WTC11 (cell line): Measurements from ENCODE around the gene FOXP4. TPM values are rescaled to one million over a fixed set of nuclear protein-coding genes. Genes with fewer than 3 reads are reported as not detected.
A peak's percentile ranks its signal among the peaks of the same experiment; 100 is the strongest.

Experiments used
- ATAC-seq: fragments of 200-7000 bp; cut with Tn5 transposase; 2 replicates; pipeline ENCODE4 v1.10.0; 2021; ENCODE audit warnings: mild to moderate bottlenecking, moderate library complexity
- CTCF ChIA-PET: fragments of 300-600 bp; sonication (Branson Sonifier 250); formaldehyde crosslinking; loops from one replicate; lab custom pipeline; 2021; ENCODE audit warnings: antibody characterized with exemption; lab: Charles Lee
- POLR2A ChIA-PET: fragments of 350-600 bp; sonication (Branson Sonifier 250); formaldehyde crosslinking; loops from one replicate; lab custom pipeline; 2021; ENCODE audit warnings: antibody characterized with exemption; lab: Charles Lee
- DNase-seq: peaks from one replicate; pipeline ENCODE4 v3.0.0; 2021; ENCODE audit warnings: low spot score
- H3K27ac Mint-ChIP-seq: 2 replicates; pipeline ENCODE4 v1.8.0; 2021; ENCODE audit warnings: mixed read lengths
- H3K27me3 Mint-ChIP-seq: 2 replicates; pipeline ENCODE4 v1.8.0; 2021; ENCODE audit warnings: low read depth, mild to moderate bottlenecking, moderate library complexity, mixed read lengths
- H3K36me3 Mint-ChIP-seq: 2 replicates; pipeline ENCODE4 v1.8.0; 2021; ENCODE audit warnings: mixed read lengths
- H3K4me1 Mint-ChIP-seq: 2 replicates; pipeline ENCODE4 v1.8.0; 2022; ENCODE audit warnings: mixed read lengths
- H3K4me3 Mint-ChIP-seq: 2 replicates; pipeline ENCODE4 v1.8.0; 2021; ENCODE audit warnings: mild to moderate bottlenecking, moderate library complexity, mixed read lengths
- H3K9me3 Mint-ChIP-seq: 2 replicates; pipeline ENCODE4 v1.8.0; 2021; ENCODE audit warnings: mixed read lengths
- CREB1 ChIP-seq: sonication (generic); formaldehyde crosslinking; IDR thresholded peaks from 2 replicates; pipeline ENCODE4 v1.8.0; 2023; ENCODE audit warnings: mild to moderate bottlenecking, missing genetic modification reagents
- EMX1 ChIP-seq: fragments of 250-450 bp; sonication (Bioruptor Pico); IDR thresholded peaks from 2 replicates; pipeline ENCODE4 v1.8.0; 2021; ENCODE audit warnings: mild to moderate bottlenecking
- GABPB1 ChIP-seq: sonication (generic); formaldehyde crosslinking; IDR thresholded peaks from 2 replicates; pipeline ENCODE4 v1.8.1; 2023; ENCODE audit warnings: mild to moderate bottlenecking, missing genetic modification reagents
- JAZF1 ChIP-seq: fragments of 250-450 bp; sonication (Bioruptor Pico); IDR thresholded peaks from 2 replicates; pipeline ENCODE4 v1.9.0; 2021; ENCODE audit warnings: moderate library complexity, mild to moderate bottlenecking, inconsistent platforms
- KAT7 ChIP-seq: sonication (generic); formaldehyde crosslinking; IDR thresholded peaks from 2 replicates; pipeline ENCODE4 v1.8.1; 2023; ENCODE audit warnings: missing genetic modification reagents, mild to moderate bottlenecking, borderline replicate concordance
- MXD4 ChIP-seq: fragments of 250-450 bp; sonication (Bioruptor Pico); IDR thresholded peaks from 2 replicates; pipeline ENCODE4 v1.8.0; 2021; ENCODE audit warnings: mild to moderate bottlenecking, moderate library complexity, borderline replicate concordance
- NR3C1 ChIP-seq: sonication (generic); formaldehyde crosslinking; conservative IDR thresholded peaks from 2 replicates; pipeline ENCODE4 v1.8.1; 2023; ENCODE audit warnings: low read depth, mild to moderate bottlenecking, missing genetic modification reagents
- SMAD3 ChIP-seq: sonication (generic); formaldehyde crosslinking; IDR thresholded peaks from 2 replicates; pipeline ENCODE4 v1.8.0; 2022; ENCODE audit warnings: missing genetic modification reagents, mild to moderate bottlenecking, borderline replicate concordance
- TP53 ChIP-seq: sonication (generic); formaldehyde crosslinking; IDR thresholded peaks from 2 replicates; pipeline ENCODE4 v1.8.1; 2023; ENCODE audit warnings: mild to moderate bottlenecking, missing genetic modification reagents
- ZNF138 ChIP-seq: sonication (generic); formaldehyde crosslinking; conservative IDR thresholded peaks from 2 replicates; pipeline ENCODE4 v1.8.1; 2022; ENCODE audit warnings: mild to moderate bottlenecking, moderate library complexity, missing genetic modification reagents
- ZNF219 ChIP-seq: sonication (generic); formaldehyde crosslinking; IDR thresholded peaks from 2 replicates; pipeline ENCODE4 v1.8.0; 2023; ENCODE audit warnings: missing genetic modification reagents, mild to moderate bottlenecking, borderline replicate concordance
- ZNF232 ChIP-seq: sonication (generic); formaldehyde crosslinking; IDR thresholded peaks from 2 replicates; pipeline ENCODE4 v1.8.0; 2022; ENCODE audit warnings: mild to moderate bottlenecking, missing genetic modification reagents
- ZNF263 ChIP-seq: sonication (generic); formaldehyde crosslinking; IDR thresholded peaks from 2 replicates; pipeline ENCODE4 v1.8.1; 2022; ENCODE audit warnings: low read depth, mild to moderate bottlenecking, moderate library complexity, missing genetic modification reagents
- ZNF671 ChIP-seq: fragments of 250-450 bp; sonication (Bioruptor Pico); IDR thresholded peaks from 2 replicates; pipeline ENCODE4 v1.8.0; 2021; ENCODE audit warnings: mild to moderate bottlenecking
- total RNA-seq: library from RNA; stranded (reverse); gene quantifications from 3 replicates; pipeline ENCODE4 v1.2.3, GENCODE V29; 2021
- TF ChIP-seq, protein P1 (sequence below): fragments of 250-450 bp; sonication (Bioruptor Pico); IDR thresholded peaks from 2 replicates; pipeline ENCODE4 v1.9.0; 2021; ENCODE audit warnings: mild to moderate bottlenecking
- TF ChIP-seq, protein P2 (sequence below): sonication (generic); formaldehyde crosslinking; IDR thresholded peaks from 2 replicates; pipeline ENCODE4 v1.8.0; 2023; ENCODE audit warnings: missing genetic modification reagents
- TF ChIP-seq, protein P3 (sequence below): sonication (generic); formaldehyde crosslinking; IDR thresholded peaks from 2 replicates; pipeline ENCODE4 v1.8.1; 2022; ENCODE audit warnings: mild to moderate bottlenecking, missing genetic modification reagents, moderate library complexity, borderline replicate concordance
- TF ChIP-seq, protein P4 (sequence below): fragments of 250-450 bp; sonication (Bioruptor Pico); IDR thresholded peaks from 2 replicates; pipeline ENCODE4 v1.9.0; 2021; ENCODE audit warnings: moderate library complexity, mild to moderate bottlenecking, inconsistent platforms, borderline replicate concordance
- TF ChIP-seq, protein P5 (sequence below): sonication (generic); formaldehyde crosslinking; IDR thresholded peaks from 2 replicates; pipeline ENCODE4 v1.8.1; 2023; ENCODE audit warnings: mild to moderate bottlenecking, missing genetic modification reagents, moderate library complexity
- TF ChIP-seq, protein P6 (sequence below): sonication (generic); formaldehyde crosslinking; IDR thresholded peaks from 2 replicates; pipeline ENCODE4 v1.8.1; 2023; ENCODE audit warnings: mild to moderate bottlenecking, missing genetic modification reagents
- TF ChIP-seq, protein P7 (sequence below): fragments of 250-450 bp; sonication (Bioruptor Pico); IDR thresholded peaks from 2 replicates; pipeline ENCODE4 v2.1.2; 2022; ENCODE audit warnings: mild to moderate bottlenecking, moderate library complexity

Gene FOXP4
- total RNA-seq, 1 experiment from 2014 or later = 36.6 TPM

DNA sequence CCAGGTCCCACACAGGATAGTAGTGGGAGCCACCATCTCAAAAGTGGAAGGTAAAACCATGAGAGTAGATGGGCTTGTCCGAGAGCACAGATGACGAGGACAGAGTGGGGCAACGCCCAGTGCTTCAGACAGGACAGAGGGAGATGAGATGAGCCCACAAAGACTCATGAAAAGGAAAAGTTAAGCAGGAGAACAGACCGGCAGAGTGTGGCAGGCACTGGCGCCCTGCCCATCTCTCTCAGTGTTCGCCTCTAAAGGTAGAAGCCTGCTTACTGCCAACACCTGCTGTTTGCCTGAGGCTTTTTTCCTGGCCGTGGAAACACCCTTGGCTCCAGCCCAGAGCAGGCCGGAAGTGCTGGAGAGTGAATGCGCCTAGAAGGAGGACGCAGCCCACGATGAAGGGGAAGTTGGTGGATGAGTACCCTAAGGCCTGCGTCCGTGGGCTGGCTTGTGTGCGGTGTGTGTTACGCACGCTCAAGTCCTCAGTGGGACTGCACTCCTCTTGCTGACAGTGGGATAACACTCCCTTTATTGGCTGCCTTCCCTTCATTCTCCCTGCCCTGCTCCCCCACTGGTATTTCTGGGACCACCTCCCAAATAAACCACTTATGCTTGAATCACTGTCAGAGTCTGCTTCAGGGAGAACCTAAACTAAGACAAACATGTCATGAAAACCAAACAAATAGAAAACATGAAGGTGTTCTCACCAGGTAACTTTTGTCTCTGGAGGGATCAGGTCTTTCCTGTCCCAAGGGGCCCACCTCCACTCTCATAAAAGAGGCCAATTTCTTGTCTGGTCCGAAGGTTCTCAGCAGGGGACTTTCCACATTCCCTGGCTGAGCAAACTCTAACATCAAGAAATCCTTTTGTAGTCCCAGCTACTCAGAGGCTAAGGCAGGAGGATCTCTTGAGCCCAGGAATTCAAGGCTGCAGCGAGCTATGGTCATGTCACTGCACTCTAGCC lies 9.1 kb upstream of the FOXP4 start:
- Mint-ChIP-seq H3K27me3 (peaks cover 31% of the 10 kb centered on the region), H3K27ac (no peak overlapping the region), H3K36me3 (no peaks in the 10 kb centered on the region), H3K9me3 (no peaks in the 10 kb centered on the region), H3K4me3 (no peak overlapping the region), H3K4me1 (peaks cover 16% of the 10 kb centered on the region)
- DNase-seq (no peak), ATAC-seq (peak; percentile 31; the same call in 1 of the 2 replicates)
- CTCF ChIA-PET = interaction anchor here (1.3 kb wide), 1 partner anchor 111 kb away, joined by 4 read pairs; no protein-coding TSS in a partner anchor
- TF ChIP-seq, protein P1, sequence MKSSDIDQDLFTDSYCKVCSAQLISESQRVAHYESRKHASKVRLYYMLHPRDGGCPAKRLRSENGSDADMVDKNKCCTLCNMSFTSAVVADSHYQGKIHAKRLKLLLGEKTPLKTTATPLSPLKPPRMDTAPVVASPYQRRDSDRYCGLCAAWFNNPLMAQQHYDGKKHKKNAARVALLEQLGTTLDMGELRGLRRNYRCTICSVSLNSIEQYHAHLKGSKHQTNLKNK (CRISPR knock-in tag) = no peak
- TF ChIP-seq SMAD3 (CRISPR knock-in tag) = no peak
- no peak for TF ChIP-seq ZNF263 (CRISPR knock-in tag)
- TF ChIP-seq NR3C1 = no peak
- no peak for TF ChIP-seq ZNF232 (CRISPR knock-in tag)
- TF ChIP-seq, protein P2, sequence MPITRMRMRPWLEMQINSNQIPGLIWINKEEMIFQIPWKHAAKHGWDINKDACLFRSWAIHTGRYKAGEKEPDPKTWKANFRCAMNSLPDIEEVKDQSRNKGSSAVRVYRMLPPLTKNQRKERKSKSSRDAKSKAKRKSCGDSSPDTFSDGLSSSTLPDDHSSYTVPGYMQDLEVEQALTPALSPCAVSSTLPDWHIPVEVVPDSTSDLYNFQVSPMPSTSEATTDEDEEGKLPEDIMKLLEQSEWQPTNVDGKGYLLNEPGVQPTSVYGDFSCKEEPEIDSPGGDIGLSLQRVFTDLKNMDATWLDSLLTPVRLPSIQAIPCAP (CRISPR knock-in tag) = no peak
- POLR2A ChIA-PET = no interaction called here

DNA sequence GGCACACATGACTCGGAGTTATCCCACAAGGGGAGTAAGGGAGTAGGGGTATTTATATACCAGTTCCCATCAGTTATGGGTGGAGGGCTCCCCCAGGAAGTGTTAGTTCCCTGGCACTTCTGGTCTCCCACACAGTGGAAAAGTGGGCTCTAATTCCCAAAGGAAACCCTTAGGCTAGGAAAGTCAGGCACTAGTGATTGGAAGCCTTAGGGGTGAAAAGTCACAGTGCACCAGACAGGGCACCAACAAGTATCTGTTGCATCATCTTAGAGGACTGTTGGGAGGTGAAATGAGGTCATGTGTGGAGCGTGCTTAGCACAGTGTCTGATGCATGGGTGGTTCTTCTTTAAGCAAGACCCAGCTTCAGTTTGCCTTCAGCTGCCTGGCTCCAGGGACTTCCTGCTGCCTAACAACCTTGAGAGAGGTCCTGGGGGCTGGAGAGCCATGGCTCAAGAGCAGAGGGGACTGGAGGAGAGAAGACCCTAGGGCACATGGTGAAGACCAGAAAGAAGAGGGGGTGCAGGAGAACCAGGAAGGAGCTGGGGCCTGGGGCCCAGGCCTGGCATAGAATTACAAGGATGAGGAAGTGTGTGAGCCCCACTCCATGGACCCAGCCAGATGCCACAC lies 7.5 kb upstream of the FOXP4 start:
- ATAC-seq (no peak), DNase-seq (no peak)
- H3K4me3 Mint-ChIP-seq = no peak overlapping the region
- no peak overlapping the region for H3K27ac Mint-ChIP-seq
- CTCF ChIA-PET = interaction anchor here (0.7 to 1.3 kb wide), 2 partner anchors 83 to 96 kb away, joined by 3 to 4 read pairs; no protein-coding TSS in a partner anchor
- TF ChIP-seq JAZF1 (CRISPR knock-in tag) = no peak
- TF ChIP-seq GABPB1 (CRISPR knock-in tag) = peak; percentile 98
- TF ChIP-seq, protein P3, sequence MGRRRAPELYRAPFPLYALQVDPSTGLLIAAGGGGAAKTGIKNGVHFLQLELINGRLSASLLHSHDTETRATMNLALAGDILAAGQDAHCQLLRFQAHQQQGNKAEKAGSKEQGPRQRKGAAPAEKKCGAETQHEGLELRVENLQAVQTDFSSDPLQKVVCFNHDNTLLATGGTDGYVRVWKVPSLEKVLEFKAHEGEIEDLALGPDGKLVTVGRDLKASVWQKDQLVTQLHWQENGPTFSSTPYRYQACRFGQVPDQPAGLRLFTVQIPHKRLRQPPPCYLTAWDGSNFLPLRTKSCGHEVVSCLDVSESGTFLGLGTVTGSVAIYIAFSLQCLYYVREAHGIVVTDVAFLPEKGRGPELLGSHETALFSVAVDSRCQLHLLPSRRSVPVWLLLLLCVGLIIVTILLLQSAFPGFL (CRISPR knock-in tag) = no peak
- TF ChIP-seq ZNF219 = no peak
- TF ChIP-seq, protein P4, sequence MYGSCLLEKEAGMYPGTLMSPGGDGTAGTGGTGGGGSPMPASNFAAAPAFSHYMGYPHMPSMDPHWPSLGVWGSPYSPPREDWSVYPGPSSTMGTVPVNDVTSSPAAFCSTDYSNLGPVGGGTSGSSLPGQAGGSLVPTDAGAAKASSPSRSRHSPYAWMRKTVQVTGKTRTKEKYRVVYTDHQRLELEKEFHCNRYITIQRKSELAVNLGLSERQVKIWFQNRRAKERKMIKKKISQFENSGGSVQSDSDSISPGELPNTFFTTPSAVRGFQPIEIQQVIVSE (CRISPR knock-in tag) = no peak
- TF ChIP-seq KAT7 = no peak
- TF ChIP-seq, protein P5, sequence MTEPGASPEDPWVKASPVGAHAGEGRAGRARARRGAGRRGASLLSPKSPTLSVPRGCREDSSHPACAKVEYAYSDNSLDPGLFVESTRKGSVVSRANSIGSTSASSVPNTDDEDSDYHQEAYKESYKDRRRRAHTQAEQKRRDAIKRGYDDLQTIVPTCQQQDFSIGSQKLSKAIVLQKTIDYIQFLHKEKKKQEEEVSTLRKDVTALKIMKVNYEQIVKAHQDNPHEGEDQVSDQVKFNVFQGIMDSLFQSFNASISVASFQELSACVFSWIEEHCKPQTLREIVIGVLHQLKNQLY (CRISPR knock-in tag) = no peak
- peaks cover 38% of the 10 kb centered on the region for H3K27me3 Mint-ChIP-seq
- H3K9me3 Mint-ChIP-seq = no peaks in the 10 kb centered on the region
- peaks cover 12% of the 10 kb centered on the region for H3K4me1 Mint-ChIP-seq
- no peaks in the 10 kb centered on the region for H3K36me3 Mint-ChIP-seq
- POLR2A ChIA-PET = no interaction called here

DNA sequence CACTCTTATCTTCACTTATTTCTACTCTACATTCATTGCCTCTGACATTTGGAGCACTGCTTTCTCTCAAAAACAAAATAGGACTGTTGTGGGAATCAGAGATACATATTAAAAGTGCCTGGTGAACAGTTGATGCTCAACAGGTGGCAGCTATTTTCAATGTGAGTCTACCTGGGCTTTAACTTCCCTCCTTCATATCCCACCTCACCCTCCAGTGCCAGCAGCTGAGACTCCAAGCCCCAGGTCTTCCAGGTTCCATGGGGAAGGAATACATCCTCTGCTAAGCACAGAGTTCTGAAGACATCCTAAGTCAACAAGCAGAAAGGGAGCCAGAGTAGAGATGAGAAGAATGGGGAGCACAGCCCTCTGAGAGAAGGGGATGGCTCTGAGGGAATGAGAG lies 7.0 kb upstream of the FOXP4 start:
- Mint-ChIP-seq H3K4me3 (no peak overlapping the region), H3K27me3 (peaks cover 43% of the 10 kb centered on the region), H3K27ac (no peak overlapping the region), H3K36me3 (no peaks in the 10 kb centered on the region), H3K4me1 (peaks cover 15% of the 10 kb centered on the region), H3K9me3 (no peaks in the 10 kb centered on the region)
- no peak for ATAC-seq
- ChIA-PET POLR2A (no interaction called here), CTCF (interaction anchor here (1.3 kb wide), 1 partner anchor 84 kb away, joined by 3 read pairs; no protein-coding TSS in a partner anchor)
- no peak for DNase-seq
- TF ChIP-seq MXD4 (CRISPR knock-in tag) = no peak
- TF ChIP-seq NR3C1 = no peak
- no peak for TF ChIP-seq CREB1 (CRISPR knock-in tag)
- no peak for TF ChIP-seq ZNF671 (CRISPR knock-in tag)
- TF ChIP-seq, protein P6, sequence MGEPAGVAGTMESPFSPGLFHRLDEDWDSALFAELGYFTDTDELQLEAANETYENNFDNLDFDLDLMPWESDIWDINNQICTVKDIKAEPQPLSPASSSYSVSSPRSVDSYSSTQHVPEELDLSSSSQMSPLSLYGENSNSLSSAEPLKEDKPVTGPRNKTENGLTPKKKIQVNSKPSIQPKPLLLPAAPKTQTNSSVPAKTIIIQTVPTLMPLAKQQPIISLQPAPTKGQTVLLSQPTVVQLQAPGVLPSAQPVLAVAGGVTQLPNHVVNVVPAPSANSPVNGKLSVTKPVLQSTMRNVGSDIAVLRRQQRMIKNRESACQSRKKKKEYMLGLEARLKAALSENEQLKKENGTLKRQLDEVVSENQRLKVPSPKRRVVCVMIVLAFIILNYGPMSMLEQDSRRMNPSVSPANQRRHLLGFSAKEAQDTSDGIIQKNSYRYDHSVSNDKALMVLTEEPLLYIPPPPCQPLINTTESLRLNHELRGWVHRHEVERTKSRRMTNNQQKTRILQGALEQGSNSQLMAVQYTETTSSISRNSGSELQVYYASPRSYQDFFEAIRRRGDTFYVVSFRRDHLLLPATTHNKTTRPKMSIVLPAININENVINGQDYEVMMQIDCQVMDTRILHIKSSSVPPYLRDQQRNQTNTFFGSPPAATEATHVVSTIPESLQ (CRISPR knock-in tag) = no peak
- TF ChIP-seq EMX1 (CRISPR knock-in tag) = no peak
- TF ChIP-seq, protein P3 (CRISPR knock-in tag) = no peak
- no peak for TF ChIP-seq ZNF138 (CRISPR knock-in tag)
- no peak for TF ChIP-seq TP53
- TF ChIP-seq, protein P7, sequence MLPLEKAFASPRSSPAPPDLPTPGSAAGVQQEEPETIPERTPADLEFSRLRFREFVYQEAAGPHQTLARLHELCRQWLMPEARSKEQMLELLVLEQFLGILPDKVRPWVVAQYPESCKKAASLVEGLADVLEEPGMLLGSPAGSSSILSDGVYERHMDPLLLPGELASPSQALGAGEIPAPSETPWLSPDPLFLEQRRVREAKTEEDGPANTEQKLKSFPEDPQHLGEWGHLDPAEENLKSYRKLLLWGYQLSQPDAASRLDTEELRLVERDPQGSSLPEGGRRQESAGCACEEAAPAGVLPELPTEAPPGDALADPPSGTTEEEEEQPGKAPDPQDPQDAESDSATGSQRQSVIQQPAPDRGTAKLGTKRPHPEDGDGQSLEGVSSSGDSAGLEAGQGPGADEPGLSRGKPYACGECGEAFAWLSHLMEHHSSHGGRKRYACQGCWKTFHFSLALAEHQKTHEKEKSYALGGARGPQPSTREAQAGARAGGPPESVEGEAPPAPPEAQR (CRISPR knock-in tag) = no peak
- TF ChIP-seq JAZF1 (CRISPR knock-in tag) = no peak
